GM18499 (cell line): ENCODE data around the gene ATXN1.
"Not testable (repeated sequence)": the region's sequence is repeated elsewhere in the genome, so short reads cannot be mapped to it uniquely, and the experiment has no call there.

ENCODE experiments used
- ATAC-seq: cut with Tn5 transposase; IDR thresholded peaks from one replicate; pipeline ENCODE4 v1.9.1; 2021; ENCODE audit warnings: moderate number of reproducible peaks; ENCODE audit not compliant: insufficient read depth, unreplicated experiment

The ATXN1 gene

DNA sequence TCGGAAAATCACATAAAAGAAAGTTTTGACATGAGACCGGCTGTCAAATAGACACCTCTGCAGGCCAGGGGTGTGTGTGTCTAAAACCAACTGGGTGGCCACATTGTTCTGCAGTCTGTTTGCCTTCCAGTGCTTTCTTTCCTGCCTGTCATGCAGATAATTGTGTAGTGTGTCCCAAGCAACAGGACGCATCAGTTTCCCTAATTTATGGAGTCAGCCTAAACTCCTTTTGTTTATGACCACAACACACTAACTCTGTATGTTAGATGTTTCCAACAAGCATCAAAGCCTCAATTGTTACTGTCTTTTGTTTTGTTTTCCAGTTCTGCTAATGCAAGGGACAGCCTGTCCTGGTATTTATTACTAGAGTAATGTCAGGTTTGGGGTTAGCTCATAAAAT, 205.7 kb downstream of the ATXN1 start:
- no peak for ATAC-seq

DNA sequence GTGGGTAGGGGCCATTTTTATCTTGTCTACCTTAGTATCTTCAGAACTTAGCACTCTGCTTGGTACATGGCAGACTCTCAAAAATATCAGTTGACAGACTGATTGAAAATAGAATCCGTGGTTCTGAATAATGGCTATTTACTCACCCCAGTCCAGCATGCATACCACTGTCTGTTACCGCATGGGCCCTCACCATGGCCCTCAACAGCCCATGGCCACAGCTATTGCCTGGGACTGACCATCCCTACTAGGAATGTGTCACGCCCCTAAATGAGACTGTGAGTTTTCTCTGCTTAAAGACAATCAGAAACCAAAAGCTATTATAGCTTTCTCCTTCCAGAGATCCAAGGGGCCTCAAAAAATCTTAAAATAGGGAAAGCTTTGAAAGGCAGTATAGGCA, 207.7 kb downstream of the ATXN1 start:
- ATAC-seq: no peak

DNA sequence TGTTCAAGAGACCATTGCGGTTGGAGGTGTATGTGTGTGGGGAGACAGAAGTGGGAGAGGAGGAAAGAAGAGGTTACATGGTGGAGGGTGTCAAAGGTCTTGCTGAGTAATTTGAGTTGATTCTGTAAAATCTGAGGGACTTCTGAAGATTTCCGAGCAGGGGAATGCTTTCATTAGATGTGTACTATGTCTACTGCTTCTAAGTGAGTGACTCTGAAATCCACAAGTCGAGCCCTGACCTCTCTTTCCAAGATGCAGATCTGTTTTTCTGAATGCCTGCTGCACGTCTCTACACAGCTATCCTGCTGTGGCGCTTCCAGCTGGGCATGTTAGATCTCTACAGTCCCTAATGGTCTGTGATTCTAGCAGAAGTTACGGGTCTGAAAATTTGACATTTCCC, 209.8 kb downstream of the ATXN1 start:
- ATAC-seq: no peak

DNA sequence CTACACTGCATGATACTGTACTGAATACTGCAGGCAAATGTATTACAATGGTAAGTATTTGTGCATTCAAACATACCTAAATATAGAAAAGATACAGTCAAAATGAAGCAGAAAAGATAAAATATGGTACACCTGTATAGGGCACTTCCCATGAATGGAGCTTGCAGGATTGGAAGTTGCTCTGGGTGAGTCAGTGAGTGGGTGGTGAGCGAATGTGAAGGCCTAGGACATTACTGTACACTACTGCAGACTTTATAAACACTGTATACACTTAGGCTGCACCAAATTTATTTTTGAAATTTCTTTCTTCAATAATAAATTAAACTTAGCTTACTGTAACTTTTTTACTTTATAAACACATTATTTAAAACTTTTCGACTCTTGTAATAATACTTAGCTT, 213.1 kb downstream of the ATXN1 start:
- no peak for ATAC-seq

DNA sequence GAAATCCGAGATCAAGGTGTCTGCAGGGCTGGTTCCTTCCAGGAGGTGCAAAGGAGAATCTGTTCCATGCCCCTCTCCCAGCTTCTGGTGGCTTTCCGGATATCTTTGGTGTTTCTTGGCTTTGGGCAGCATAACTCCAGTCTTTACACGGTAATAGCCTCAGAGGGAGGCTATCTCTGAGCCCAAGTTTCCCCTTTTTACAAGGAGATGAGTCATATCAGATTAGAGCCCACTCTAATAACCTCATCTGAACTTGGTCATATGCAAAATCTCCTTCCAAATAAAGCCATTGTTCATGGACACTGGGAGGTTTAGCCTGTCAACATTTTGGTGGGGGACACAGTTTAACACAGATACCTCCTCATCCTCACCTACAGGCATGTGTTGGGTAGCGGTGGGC, 213.7 kb downstream of the ATXN1 start:
- ATAC-seq: no peak

DNA sequence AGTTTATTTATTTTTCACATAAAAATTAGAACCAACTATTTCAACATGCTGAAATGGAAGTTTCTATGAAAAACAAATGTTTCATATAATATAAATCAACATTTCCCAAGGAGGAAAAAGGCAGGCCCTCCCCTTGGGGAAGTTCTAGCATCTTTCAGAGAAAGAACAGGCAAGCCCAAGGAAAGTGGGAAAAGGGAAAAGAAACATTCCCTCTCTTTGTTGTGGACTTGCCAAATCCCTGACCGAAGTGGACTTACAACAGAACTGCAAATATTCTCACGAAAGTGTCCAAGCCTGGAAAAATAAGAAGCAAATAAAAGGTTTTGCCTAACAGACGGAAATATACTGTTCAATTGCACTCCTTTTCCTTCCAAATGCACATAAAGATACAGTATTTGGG, 214.4 kb downstream of the ATXN1 start:
- ATAC-seq: no peak

DNA sequence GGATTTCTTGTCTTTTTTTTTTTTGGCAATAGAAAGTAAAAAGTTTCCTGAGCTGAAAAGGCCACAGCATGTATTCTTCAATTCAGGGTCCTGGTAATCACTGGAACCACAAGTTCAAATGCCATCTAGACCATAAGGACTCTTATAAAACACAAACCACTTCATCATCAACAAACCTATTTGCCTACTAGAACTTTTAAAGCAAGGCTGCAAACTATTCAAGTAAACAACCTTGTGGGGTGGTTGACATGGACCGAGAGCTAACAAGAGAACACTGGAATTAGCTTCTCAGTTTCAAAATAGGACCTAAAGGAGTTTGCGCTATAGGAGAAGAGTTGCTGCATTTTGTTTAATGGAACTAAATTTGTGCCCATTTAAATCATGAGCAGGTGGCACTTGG, 215.9 kb downstream of the ATXN1 start:
- no peak for ATAC-seq

DNA sequence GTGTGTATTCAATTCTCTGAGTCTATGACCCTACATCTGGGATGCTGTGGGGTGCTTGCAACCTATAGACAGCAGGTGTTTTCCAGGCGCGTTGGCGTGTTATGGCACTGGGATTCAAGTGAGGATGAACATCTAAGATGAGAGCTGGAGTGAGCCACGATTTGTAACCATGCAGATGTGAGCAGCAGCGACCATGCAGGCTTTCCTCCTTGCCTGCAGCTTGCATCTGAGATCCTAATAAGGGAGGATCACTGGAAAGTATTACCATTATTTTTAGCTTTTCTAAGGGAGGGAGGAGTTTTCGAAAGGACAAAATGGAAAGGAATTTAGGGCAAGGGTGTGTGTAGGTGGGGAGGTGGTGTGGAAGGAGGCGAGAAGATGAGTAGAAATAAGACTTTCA, 216.7 kb downstream of the ATXN1 start:
- ATAC-seq: no peak

DNA sequence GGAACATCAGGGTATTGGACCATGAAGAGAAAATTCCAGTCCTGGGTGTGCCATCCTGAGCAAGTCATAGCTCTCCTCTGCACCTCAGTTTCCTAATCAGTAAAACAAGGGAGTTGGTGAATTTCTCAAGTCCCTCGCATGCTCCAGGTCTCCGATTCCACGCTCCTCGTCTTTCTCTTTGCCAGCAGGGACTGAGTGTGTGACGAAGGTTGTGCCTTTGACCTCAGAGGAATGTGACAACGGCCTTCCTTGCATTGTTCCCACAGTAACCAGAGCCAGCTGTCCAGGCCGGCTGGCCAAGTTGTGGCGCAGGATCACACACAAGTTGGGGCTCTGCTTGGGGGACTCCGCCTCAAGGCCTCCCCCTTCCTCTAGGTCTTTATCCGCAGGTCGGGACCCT, 217.3 kb downstream of the ATXN1 start:
- ATAC-seq: no peak

DNA sequence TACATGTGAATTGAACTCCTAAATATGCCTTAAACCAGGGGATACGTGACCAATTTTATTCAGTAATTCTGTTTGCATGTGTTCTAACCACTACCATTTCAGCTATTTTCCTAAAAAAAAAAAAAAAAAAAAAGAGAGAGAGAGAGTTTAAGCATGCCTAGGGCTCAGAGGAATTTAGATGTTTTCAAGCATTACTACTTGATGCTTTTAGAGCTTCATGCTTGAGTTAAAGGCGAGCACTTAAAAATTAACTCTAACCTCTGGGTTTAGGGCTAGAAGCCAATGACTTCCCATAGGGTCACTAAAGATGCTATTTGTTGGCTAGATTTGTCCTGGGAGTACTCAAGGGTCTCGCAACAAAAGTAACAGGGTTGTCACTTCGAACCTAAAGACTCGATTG, 217.7 kb downstream of the ATXN1 start:
- no peak for ATAC-seq

DNA sequence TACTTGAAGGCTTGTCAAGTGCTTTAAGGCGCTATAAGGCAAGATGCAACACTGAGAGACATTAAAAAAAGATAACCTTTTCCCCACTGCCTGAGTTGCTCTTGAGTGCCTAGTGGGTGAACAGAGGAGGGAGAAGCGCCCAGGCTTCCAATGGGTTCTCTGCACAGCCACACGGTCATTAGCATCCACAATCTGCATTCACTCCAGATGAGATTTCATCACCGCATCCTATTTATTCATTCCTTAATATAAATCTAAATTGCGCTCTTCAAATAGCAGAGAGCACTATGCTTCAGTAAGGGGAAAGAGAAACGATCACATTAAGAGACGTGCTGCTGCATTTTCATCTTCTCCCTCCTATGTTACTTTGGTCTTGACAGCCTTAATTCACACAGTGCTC, 219.2 kb downstream of the ATXN1 start:
- no peak for ATAC-seq

DNA sequence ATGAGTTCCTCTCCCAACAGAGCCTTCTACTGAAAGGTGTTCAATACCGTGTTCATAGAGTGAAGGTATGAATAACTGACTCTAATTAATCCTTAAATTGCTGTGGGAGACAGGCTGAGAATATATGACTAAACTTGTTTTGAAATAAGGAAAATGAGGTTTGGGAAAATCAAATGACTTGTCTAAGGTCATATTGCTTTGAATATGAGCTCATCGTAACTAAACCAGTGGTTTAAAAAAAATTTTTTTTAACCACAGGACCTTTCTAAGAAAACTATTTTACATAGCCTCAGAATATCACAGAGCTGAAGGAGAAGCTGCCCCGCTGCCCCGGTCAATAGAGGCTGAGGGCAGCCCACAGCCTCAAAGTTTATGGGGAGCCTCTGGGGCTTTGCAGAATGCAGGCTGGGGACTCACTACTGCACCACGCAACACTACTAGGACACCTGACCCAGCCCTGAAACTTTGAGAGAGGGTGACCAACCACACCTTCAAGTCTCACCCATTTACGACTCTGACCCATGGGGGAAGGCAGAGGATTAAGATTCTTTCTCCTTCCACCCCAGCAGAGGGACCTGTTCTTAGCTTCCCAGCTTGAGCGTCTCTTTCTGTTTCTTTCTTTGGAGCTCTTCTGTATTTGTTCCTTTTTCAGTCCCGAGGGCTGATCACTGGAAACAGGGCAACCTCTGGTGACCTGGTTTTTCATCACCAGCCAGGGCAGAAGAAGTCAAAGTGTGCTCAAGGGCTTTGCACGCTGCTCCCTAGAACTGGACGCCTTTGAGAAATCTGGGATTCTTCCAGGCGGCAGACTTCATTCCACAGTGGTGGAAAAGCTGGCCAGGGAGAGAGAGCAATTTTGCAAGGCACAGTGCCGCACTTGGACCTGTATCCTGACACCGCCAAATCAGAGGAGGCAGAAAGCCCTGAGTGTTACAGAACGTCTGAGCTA, 220.2 kb downstream of the ATXN1 start:
- ATAC-seq: no peak

DNA sequence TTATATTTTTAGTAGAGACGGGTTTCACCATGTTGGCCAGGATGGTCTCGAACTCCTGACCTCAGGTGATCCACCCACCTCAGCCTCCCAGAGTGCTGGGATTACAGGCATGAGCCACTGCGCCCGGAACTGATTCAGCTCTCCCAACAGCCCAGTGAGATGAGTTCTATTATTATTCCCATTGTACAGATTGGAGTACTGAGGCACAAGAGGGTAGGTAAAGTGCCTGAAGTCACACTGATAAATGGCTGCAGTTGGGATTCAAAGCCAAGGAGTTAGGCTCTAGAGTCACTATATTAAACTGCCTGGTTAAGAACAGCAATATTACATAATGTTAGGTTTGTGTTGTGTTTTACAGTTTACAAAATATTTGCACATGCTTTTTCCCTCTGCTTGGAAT, 220.9 kb downstream of the ATXN1 start:
- ATAC-seq: not testable (repeated sequence)

DNA sequence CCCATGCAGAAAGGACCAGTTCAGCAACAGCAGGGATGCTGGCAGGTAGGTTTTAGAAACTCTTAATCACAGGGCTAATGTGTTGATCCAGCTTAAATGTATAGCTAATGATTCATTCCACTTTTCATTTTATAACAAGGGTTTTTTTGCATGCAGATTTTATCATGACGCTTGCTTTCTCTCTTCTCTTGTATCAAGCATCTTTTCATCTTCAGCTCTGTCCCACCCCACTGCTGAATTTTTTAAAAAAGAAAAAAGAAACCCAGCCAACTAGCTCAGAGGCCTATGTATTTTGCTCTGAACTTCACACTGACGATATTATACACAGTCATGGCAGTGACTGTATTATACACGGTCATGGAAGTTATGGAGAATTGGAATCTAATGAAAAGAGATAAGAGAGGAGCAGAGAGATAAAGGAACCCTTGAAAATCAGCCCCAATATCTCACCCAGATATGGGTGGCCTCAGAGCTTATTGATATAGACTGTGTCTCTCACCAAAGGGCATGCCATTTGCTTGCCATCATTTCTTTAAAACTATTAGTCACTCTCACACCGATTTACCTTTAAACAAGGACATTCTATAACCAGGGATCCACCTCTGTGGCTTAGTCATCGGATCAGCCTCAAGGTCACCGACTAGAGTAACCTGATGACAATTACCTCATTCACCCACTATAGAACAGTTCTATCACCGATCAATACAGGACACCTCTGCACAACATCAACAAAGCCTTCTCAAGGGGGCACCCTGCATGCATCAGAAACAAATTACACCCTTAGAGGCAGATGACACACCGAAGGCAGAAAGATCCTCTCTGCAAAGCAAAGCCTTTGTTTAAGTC, 222.0 kb downstream of the ATXN1 start:
- no peak for ATAC-seq

DNA sequence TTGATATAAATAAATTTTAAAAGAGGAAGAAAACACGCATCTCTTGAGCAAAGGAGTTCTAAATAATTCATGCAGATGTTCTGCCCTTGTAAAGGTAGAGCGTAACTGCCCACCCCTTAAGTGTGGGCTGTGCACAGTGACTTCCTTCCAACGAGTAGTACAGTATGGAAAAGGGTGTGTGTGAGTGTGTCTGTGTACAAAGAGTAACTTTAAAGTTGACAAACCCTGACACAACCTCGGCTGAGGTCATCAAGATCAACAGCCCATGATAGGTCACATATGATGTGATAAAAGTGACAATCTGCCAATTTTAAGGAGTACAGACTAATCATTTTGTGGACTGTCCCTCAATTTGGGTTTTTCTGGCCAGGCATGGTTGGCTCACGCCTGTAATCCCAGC, 225.7 kb downstream of the ATXN1 start:
- no peak for ATAC-seq

DNA sequence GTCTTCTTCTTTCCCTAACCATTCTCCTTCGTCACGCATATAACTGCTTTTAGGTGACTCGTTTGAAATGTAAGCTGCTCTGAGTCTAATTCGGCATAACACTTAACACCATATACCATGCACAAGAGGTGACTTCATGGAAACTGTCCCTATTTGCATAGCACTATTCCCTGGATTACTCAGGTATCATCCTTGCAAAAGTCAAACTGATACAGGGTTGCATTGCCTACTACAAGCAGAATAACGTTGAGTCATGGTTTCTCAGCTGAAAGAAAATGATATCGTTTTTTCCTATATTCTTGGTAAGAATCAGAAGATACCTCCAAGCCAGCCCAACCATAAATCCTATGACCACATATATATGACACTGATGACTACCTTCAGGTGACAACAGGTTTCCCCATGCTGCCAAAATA, 227.5 kb downstream of the ATXN1 start:
- ATAC-seq: no peak

DNA sequence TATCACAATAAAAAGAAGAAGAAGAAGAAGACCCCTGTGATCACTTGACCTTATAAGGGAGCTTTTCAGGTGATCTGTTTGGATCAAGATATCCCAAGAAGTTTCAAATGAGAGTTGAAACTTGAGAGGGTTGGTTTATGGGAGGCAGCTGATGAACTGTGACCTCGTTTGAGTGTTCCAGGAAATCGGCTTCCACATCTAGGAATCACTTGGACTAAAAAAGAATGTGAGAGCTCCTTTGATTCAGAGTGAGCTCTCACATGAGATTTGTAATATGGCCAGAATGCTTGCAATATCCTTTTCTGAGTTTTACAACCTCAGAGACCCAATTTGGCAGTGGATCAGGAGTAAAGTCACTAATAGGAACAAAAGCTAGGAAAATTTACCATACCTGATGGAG, 228.1 kb downstream of the ATXN1 start:
- ATAC-seq: no peak

DNA sequence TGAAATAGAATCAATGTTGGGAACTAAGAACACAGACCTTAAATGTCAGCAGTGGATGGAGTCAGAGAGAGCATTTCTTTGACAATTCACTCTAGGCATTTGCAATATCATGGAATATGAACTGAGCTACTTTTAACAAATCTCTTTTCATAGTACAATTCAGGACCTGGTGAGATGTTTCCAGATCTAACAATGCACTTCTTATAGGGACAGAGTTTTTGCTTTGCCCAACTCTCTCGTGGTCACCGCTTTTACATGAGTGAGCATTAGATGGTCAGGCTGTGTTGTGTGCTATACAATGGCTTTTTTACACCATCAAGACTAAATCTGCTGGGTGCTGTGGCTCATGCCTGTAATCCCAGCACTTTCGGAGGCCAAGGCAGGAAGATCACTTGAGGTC, 233.6 kb downstream of the ATXN1 start:
- ATAC-seq: no peak

DNA sequence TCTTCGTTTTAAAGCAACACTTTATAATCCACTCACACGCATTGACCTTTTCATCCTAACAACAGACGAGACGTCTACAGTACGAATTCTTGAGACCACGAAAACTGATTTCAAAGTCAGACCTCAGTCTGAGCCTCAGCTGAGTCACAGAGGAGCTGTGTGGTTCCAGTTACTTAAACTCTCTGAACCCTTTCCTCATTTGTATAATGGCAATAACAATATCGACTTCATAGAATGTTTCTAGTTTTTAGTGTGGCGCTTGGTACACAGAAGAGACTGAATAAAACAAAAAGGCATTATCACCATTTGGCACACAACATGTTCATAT, 236.9 kb downstream of the ATXN1 start:
- no peak for ATAC-seq

DNA sequence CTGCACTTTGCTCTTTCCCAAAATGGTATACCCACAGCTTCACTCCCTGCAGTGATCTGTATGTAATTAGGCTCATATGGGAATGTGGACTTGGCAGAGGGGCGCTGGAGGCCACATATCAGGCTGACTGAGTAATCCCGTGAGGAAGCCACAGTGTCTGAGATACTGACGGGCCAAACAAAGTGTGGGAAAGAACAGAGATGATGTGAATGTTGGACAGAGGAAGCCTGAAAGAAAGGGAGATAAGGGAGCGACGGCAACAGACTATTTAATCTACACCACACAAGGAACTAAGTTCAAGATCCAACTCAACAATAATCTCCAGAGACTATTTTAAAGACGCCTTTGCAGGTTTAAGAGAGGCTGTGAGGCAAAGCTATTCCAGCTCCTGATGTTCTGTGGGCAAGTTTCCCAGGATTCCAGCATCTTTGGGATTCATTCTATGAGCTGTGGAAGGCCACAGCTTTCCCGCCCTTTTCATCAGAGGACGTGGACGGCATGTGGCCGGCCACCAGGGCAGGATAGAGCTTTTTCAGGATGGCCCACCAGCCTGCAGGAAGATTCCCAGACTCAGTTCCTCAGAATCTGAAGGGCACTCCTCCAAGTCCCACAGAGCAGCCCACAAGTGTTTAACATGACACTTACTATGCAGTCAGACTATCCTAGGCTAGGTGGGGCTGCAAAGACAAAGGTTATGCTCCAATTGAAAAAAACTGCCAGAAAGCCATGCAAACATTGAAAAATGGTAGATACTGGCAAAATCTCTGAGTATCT, 237.5 kb downstream of the ATXN1 start:
- no peak for ATAC-seq

DNA sequence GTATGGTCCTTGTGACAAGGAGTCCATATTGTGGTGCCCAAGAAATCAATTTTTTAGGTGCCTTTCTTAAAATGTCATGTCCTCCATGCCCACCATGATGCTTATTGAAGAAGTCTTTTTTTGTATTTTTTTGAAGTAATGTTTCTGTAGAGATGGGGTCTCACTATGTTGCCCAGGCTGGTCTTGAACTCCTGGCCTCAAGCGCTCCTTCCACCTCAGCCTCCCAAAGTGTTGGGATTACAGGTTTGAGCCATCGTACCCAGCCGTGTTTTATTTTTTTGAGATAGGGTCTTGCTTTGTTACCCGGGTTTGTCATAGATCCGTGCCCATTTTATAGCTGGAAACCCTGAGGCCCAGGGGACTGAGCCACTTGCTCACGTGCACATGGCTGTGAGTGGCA, 238.3 kb downstream of the ATXN1 start:
- ATAC-seq: no peak
